ENCODE measurements around the gene DENND1A. TPM values are rescaled to one million over a fixed set of nuclear protein-coding genes. Genes with fewer than 3 reads are reported as not detected.

The DENND1A gene
- polyA plus RNA-seq, 2 of the 4 experiments (the other 2 are of a cell fraction) = 15.1 to 21.9 TPM

GRCh38 chr9:123676869-123677268, 253.1 kb downstream of the DENND1A start:
- no peak overlapping the region for H3K4me2 ChIP-seq
- DNase-seq (ENCODE audit: low read depth in 1 of 2, low spot score in 1 of 2) (no peak), ATAC-seq (no peak), FAIRE-seq (no peak)
- H3K4me1 ChIP-seq = peaks cover 23% of the 10 kb centered on the region
- ChIA-PET CTCF (interaction anchor here (0.6 kb wide), 1 partner anchor 1131 kb away, joined by 3 read pairs; no protein-coding TSS in a partner anchor), POLR2A (no interaction called here)
- H3K9me3 ChIP-seq = peaks cover 13% of the 10 kb centered on the region; the same call in 2 of the 3 replicates
- 90% methylated on average over 2 of the region's 2 CpGs for WGBS (ENCODE audit: missing lambda C conversion rate)
- no peak overlapping the region for H3K4me3 ChIP-seq
- no peak for TF ChIP-seq EHF (CRISPR knock-in tag; IDR thresholded peaks at IDR 0.05)
- no peak for TF ChIP-seq NPAS2 (CRISPR knock-in tag; IDR thresholded peaks at IDR 0.05; ENCODE audit: borderline replicate concordance)
- TF ChIP-seq JUNB (IDR thresholded peaks at IDR 0.05) = no peak
- TF ChIP-seq CHD4 (IDR thresholded peaks at IDR 0.05; ENCODE audit: borderline replicate concordance) = no peak
- TF ChIP-seq HES2 (IDR thresholded peaks at IDR 0.05) = no peak
- TF ChIP-seq GATA3 (IDR thresholded peaks at IDR 0.05; ENCODE audit: borderline replicate concordance) = no peak
- no peak for TF ChIP-seq CHD2 (IDR thresholded peaks at IDR 0.05; ENCODE audit: low read length, partially characterized antibody)
- no peak for TF ChIP-seq HOXB5 (CRISPR knock-in tag; IDR thresholded peaks at IDR 0.05)
- no peak for TF ChIP-seq REST (IDR thresholded peaks at IDR 0.05)
- TF ChIP-seq MAFK (IDR thresholded peaks at IDR 0.05; ENCODE audit: partially characterized antibody) = no peak
- TF ChIP-seq MAX (IDR thresholded peaks at IDR 0.05) = no peak
- no peak for TF ChIP-seq ZSCAN20 (CRISPR knock-in tag; IDR thresholded peaks at IDR 0.05)
- no peak for TF ChIP-seq TFCP2L1 (CRISPR knock-in tag; IDR thresholded peaks at IDR 0.05)
- TF ChIP-seq TP53 (CRISPR knock-in tag; IDR thresholded peaks at IDR 0.05) = no peak
- TF ChIP-seq RFX5 (IDR thresholded peaks at IDR 0.05) = no peak
- TF ChIP-seq EP300 (IDR thresholded peaks at IDR 0.05) = no peak
- no peak for TF ChIP-seq POLR2AphosphoS2 (conservative IDR thresholded peaks at IDR 0.05; ENCODE audit: low read length)
- TF ChIP-seq HOXB13 (CRISPR knock-in tag; IDR thresholded peaks at IDR 0.05; ENCODE audit: low read depth) = no peak
- no peak for TF ChIP-seq ZFP36 (IDR thresholded peaks at IDR 0.05; ENCODE audit: borderline replicate concordance, partially characterized antibody)
- H3K27ac ChIP-seq = no peak overlapping the region

GRCh38 chr9:123669346-123669745, 260.6 kb downstream of the DENND1A start:
- Histone ChIP-seq H3K4me2 (no peak overlapping the region), H3K27ac (no peak overlapping the region), H3K4me1 (no peaks in the 10 kb centered on the region), H3K4me3 (no peak overlapping the region), H3K9me3 (peaks cover 14% of the 10 kb centered on the region; the same call in 2 of the 3 replicates)
- ChIA-PET CTCF (no interaction called here), POLR2A (no interaction called here)
- 92% methylated on average over 3 of the region's 3 CpGs for WGBS (ENCODE audit: missing lambda C conversion rate)
- FAIRE-seq = no peak
- DNase-seq (ENCODE audit: low read depth in 1 of 2, low spot score in 1 of 2) = no peak
- ATAC-seq = no peak
- TF ChIP-seq RFX5 (IDR thresholded peaks at IDR 0.05) (no peak), HES2 (IDR thresholded peaks at IDR 0.05) (no peak), CEBPB (IDR thresholded peaks at IDR 0.05) (no peak), ZNF302 (CRISPR knock-in tag; IDR thresholded peaks at IDR 0.05) (no peak), CBX8 (IDR thresholded peaks at IDR 0.05) (no peak), HEYL (CRISPR knock-in tag; IDR thresholded peaks at IDR 0.05) (no peak), HOXA7 (CRISPR knock-in tag; IDR thresholded peaks at IDR 0.05) (no peak), EHF (CRISPR knock-in tag; IDR thresholded peaks at IDR 0.05) (no peak), HOXB5 (CRISPR knock-in tag; IDR thresholded peaks at IDR 0.05) (no peak), CBX2 (IDR thresholded peaks at IDR 0.05; ENCODE audit: borderline replicate concordance, low read depth) (no peak), MAZ (IDR thresholded peaks at IDR 0.05; ENCODE audit: borderline replicate concordance, low read depth, low read length) (no peak), JUN (IDR thresholded peaks at IDR 0.05) (no peak), POLR2AphosphoS2 (conservative IDR thresholded peaks at IDR 0.05; ENCODE audit: low read length) (no peak), HMGXB4 (CRISPR knock-in tag; IDR thresholded peaks at IDR 0.05; ENCODE audit: borderline replicate concordance) (no peak)
